Omental fat pad (tissue), 4 donors: ENCODE measurements around the gene CHST1. TPM values are rescaled to one million over a fixed set of nuclear protein-coding genes. Genes with fewer than 3 reads are reported as not detected.
A peak's percentile ranks its signal among the peaks of the same experiment; 100 is the strongest.

Source experiments
- ATAC-seq: fragments of 150-250 bp; one replicate; pipeline ENCODE4 v1.9.1; 2016; ENCODE audit warnings: mild to moderate bottlenecking, moderate library complexity; ENCODE audit not compliant: low FRiP score
- DNase-seq: peaks from one replicate; pipeline ENCODE4 v3.0.0-alpha.2; 2019; ENCODE audit warnings: low spot score
- total RNA-seq, 4 donors: library from RNA; depleted of rRNA; stranded (reverse); fragments of >200 nt; gene quantifications; one replicate each; pipeline ENCODE4 v1.1.0, GENCODE V29; 2016
- TF ChIP-seq, protein P1 (sequence below), 3 donors: fragments of 450-650 bp; IDR thresholded peaks; one replicate each; pipeline ENCODE4 v1.5.1; 2016 to 2017; ENCODE audit warnings: antibody characterized with exemption in 3 of 3, mild to moderate bottlenecking in 3 of 3, moderate library complexity in 2 of 3

CHST1 gene
- 1 to 10 TPM in 3 of 4 donors, under 1 TPM in 1; 0.37 to 8.4 (median 2.7) TPM for total RNA-seq

- DNase-seq = no peak
- TF ChIP-seq, protein P1, sequence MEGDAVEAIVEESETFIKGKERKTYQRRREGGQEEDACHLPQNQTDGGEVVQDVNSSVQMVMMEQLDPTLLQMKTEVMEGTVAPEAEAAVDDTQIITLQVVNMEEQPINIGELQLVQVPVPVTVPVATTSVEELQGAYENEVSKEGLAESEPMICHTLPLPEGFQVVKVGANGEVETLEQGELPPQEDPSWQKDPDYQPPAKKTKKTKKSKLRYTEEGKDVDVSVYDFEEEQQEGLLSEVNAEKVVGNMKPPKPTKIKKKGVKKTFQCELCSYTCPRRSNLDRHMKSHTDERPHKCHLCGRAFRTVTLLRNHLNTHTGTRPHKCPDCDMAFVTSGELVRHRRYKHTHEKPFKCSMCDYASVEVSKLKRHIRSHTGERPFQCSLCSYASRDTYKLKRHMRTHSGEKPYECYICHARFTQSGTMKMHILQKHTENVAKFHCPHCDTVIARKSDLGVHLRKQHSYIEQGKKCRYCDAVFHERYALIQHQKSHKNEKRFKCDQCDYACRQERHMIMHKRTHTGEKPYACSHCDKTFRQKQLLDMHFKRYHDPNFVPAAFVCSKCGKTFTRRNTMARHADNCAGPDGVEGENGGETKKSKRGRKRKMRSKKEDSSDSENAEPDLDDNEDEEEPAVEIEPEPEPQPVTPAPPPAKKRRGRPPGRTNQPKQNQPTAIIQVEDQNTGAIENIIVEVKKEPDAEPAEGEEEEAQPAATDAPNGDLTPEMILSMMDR (IDR thresholded peaks at IDR 0.05) = no peak
Measured at GRCh38 chr11:45665206-45665932, at the start of gene CHST1. TSS of gene CHST1 (minus strand) at chr11:45665622. CDS start at chr11:45650923, 14,699 bp downstream.

DNA sequence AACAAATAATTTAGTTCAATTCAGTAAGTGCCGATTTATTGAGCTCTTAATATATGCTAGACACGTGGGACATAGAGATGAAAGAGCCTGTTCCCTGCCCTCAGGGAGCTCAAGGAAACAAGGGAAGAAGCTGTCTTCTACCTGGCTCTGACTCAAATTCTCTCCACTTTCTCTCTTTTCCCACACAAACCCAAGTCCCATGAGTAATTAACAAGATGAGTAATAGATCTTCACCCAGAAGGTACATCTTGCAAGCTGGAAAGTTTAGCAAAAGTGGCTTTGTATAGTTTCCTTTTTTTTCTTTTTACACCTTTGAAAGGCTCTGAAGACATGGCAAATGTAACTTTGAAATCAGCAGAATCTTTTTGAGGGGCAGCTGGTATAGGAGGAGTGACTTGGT lies 48.2 kb upstream of the CHST1 start:
- DNase-seq = no peak
- TF ChIP-seq, protein P1 (IDR thresholded peaks at IDR 0.05) = no peak

More at GRCh38 chr11:45665206-45665932, at the start of gene CHST1:
- peak; percentile 64 for ATAC-seq

GRCh38 chr11:45710561-45710960 lies 45.1 kb upstream of the CHST1 start:
- TF ChIP-seq, protein P1 (IDR thresholded peaks at IDR 0.05) = no peak
- ATAC-seq (no peak), DNase-seq (no peak)

More for the DNA sequence above, 48.2 kb upstream of the CHST1 start:
- no peak for ATAC-seq

DNA sequence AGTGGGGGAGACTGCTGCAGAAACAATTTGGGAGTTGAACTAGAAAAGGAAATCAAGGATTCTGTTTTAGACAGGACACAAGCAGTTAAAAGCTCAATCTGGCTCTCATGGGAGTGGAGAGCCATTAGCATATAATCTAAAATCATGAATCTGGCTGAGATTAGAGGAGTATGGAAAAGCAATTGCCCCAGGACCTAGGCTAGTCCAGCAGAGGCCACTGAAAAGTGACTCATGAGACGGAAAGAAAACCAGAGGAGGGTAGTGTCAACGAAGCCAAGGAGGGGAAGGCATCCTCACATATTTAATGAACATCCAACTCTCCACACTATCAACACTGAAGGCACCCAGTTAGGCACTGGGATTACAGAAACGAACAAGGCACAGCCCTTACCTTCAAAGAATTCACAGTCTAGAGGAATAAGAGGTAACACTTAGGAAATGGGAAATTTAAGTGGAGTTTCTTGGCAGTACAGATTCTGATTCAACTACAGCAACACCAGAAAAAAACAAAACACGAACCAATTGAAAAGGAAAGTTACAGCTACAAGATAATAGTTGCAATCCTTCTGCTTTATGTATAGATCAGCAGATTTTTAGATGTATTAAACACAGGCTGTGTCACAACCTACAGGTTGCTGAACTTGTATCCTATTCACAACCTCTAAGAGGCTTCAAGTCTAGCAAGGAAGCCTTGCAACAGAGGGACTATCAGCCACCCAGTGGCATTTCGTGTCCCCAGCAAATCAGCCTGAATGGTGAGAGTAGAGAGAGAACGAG lies 43.7 kb upstream of the CHST1 start:
- TF ChIP-seq, protein P1 (IDR thresholded peaks at IDR 0.05) = no peak
- DNase-seq (no peak), ATAC-seq (no peak)

DNA sequence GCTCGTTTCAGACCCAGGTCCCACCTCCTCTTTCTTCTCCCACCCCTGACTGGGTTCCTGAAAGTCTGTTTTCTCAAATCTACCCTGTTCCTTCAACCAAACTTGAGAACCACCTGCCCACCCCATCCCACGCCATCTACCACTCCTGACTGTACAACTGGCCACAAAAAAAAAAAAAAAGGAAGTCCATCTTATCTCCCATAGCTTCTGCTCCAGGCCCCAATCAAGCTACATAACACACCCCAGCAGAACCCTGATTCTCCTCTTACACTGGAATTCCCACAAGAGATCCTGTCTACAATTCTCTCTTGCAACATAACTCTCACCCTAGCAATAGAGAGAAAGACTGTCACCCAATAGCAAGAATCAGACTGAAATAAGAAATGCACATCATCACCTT lies 39.2 kb upstream of the CHST1 start:
- no peak for ATAC-seq
- TF ChIP-seq, protein P1 (IDR thresholded peaks at IDR 0.05) = no peak

DNA sequence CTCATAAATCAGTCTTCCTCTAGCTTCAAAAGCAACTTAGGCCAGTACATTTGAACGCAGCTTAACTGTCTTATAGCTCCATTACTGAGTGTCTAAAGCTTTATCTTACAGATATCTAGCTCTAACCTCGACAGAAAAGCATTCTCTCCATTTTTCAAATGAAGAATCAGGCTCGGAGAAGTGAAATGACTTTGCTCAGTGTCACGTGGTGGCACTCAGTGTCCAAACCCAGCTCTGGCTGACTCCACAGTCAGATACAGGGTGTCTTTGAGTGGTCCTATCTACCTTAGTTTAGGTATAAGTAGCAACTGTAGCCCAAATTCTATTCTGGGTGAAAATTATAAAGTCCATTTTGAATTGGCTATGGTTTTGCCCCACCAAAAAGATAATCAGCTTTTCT lies 38.7 kb upstream of the CHST1 start:
- ATAC-seq (no peak), DNase-seq (no peak)
- TF ChIP-seq, protein P1 (IDR thresholded peaks at IDR 0.05) = no peak

More for the DNA sequence above, 39.2 kb upstream of the CHST1 start:
- DNase-seq = no peak
